SK-N-MC (cell line): Measurements from ENCODE around the gene PPP1R12B.

Experiments used
- EZH2 ChIP-seq: fragments of 200-600 bp; sonication (generic); IDR thresholded peaks from one replicate; pipeline ENCODE4 v1.6.1; 2017; ENCODE audit warnings: antibody characterized with exemption
- POLR2AphosphoS5 ChIP-seq: IDR thresholded peaks from 2 replicates; pipeline ENCODE4 v1.6.1; 2012; ENCODE audit warnings: mild to moderate bottlenecking, low read depth, low read length, borderline replicate concordance

- TF ChIP-seq POLR2AphosphoS5 = no peak
- TF ChIP-seq EZH2 = no peak
Measured at GRCh38 chr1:202576816-202577215, 228.3 kb downstream of the PPP1R12B start.
